ENCODE data around the gene EPS15. TPM values are rescaled to one million over a fixed set of nuclear protein-coding genes. Genes with fewer than 3 reads are reported as not detected.
"Not testable (repeated sequence)": the region's sequence is repeated elsewhere in the genome, so short reads cannot be mapped to it uniquely, and the experiment has no call there.

Gene EPS15
- total RNA-seq, 1 donor from 2014 or later, result 20.6 TPM

- DNase-seq (ENCODE audit: low read depth), result no peak
- no peak for TF ChIP-seq CTCF (conservative IDR thresholded peaks at IDR 0.05; ENCODE audit: low read depth, low read length)
- H3K4me3 ChIP-seq (ENCODE audit: low read depth, low read length), result no peak overlapping the region
These were observed 15.4 kb upstream of the EPS15 start for GRCh38 chr1:51534447-51534846.

- no peak for TF ChIP-seq CTCF (conservative IDR thresholded peaks at IDR 0.05; ENCODE audit: low read depth, low read length)
- no peak overlapping the region for H3K4me3 ChIP-seq (ENCODE audit: low read depth, low read length)
- no peak for DNase-seq (ENCODE audit: low read depth)
These were observed 13.8 kb upstream of the EPS15 start for GRCh38 chr1:51532853-51533252.

DNA sequence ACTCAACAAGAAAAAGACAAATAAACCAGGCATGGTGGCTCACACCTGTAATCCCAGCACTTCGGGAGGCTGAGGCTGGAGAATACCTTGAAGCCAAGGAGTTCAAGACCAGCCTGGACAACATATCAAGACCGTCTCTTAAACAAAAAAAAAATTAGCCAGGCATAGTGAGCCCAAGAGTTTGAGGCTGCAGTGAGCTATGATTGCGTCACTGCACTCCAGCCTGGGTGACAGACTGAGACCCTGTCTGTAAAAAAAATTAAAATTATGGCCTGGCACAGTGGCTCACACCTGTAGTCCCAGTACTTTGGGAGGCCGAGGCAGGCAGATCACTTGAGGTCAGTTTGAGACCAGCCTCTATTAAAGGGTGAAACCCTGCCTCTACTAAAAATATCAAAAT is 11.4 kb upstream of the EPS15 start:
- not testable (repeated sequence) for DNase-seq (ENCODE audit: low read depth); H3K4me3 ChIP-seq (ENCODE audit: low read depth, low read length)

- no peak for TF ChIP-seq CTCF (conservative IDR thresholded peaks at IDR 0.05; ENCODE audit: low read depth, low read length)
- H3K4me3 ChIP-seq (ENCODE audit: low read depth, low read length), result no peak overlapping the region
These were observed 8.1 kb upstream of the EPS15 start for GRCh38 chr1:51527144-51527543.

DNA sequence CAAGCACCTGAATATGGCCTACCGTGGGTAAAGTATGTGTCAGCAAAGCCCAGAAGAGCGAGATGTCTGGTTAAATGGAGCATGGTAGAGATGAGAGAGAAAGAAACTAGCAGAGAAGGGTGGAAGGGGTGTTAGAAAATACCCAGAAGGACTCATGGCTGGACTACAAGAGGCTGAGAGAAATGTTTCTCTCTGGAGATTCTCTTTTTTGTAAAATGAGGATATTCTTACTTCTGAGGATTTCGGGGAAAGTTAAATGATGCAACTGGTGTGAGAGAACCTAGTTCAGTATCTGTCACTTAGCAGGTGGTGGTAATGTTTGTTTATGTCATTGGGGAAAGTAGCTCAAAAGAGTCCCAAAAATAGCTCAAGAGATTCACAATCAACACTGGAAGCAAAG is 7.2 kb upstream of the EPS15 start:
- no peak overlapping the region for H3K4me3 ChIP-seq (ENCODE audit: low read depth, low read length)
- no peak for DNase-seq (ENCODE audit: low read depth)
- TF ChIP-seq CTCF (conservative IDR thresholded peaks at IDR 0.05; ENCODE audit: low read depth, low read length), result no peak

More at GRCh38 chr1:51527144-51527543, 8.1 kb upstream of the EPS15 start:
- DNase-seq (ENCODE audit: low read depth), result no peak

- DNase-seq (ENCODE audit: low read depth), result no peak
- no peak overlapping the region for H3K4me3 ChIP-seq (ENCODE audit: low read depth, low read length)
- TF ChIP-seq CTCF (conservative IDR thresholded peaks at IDR 0.05; ENCODE audit: low read depth, low read length), result no peak
These were observed 6.2 kb upstream of the EPS15 start for GRCh38 chr1:51525295-51525694.

DNA sequence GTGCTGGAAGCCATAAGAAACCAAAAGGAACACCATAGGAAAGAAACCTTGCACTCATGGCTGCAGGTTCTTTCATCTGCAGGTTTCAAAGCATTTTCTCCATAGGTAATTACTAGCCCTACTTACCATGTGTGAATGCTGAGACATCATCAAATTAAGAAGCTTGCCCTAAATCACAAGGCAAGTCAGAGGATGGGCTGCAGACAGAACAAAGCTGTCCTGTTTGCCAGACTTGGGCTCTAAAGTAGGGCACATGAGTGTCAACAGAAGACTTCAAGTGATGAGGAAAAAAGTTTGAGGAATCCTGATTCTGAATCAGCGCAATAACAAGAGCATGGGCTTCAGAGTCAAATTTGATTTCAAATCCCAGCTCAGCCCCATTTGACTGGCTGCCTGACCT is 5.8 kb upstream of the EPS15 start:
- no peak for DNase-seq (ENCODE audit: low read depth)
- H3K4me3 ChIP-seq (ENCODE audit: low read depth, low read length), result no peak overlapping the region
- no peak for TF ChIP-seq CTCF (conservative IDR thresholded peaks at IDR 0.05; ENCODE audit: low read depth, low read length)

DNA sequence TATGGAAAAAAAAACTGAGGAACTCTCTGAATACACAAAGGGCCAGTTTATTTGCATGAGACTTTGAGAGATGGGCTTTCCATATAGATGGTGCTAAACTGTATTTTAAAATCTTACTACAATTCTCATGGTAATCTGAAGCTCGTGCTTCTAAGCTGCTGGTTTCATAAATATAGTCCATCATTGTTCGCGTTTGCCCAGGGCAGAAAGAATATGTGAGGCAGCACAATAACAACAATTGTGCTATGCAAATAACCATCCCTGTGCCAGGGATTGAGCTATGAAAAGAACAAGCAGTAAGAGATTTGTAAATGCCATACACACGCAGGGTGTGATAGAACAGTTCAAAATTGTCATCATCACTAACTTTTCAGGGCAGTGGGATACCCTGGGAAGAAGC is 4.9 kb upstream of the EPS15 start:
- TF ChIP-seq CTCF (conservative IDR thresholded peaks at IDR 0.05; ENCODE audit: low read depth, low read length), result no peak
- H3K4me3 ChIP-seq (ENCODE audit: low read depth, low read length), result no peak overlapping the region
- DNase-seq (ENCODE audit: low read depth), result no peak

Data from epithelial cell of proximal tubule (primary cell).